Activated T-helper 2 cell treated with anti-CD3 and anti-CD28 coated beads, Interferon-gamma antibody, Interleukin-2, Interleukin-4, amounts not matched to agents 10 μg/mL and 5 μg/mL and 100 μg/mL, durations not matched to agents 14 hours and 24 hours and 36 hours (primary cell): Measurements from ENCODE around the gene DPH2. TPM values are rescaled to one million over a fixed set of nuclear protein-coding genes. Genes with fewer than 3 reads are reported as not detected.

ENCODE experiments used
- DNase-seq: peaks from one replicate; pipeline ENCODE4 v3.0.0; 2021; ENCODE audit warnings: low spot score
- H3K27ac Mint-ChIP-seq: one replicate; pipeline ENCODE4 v1.8.0; 2021; ENCODE audit warnings: mixed read lengths
- H3K27me3 Mint-ChIP-seq: one replicate; pipeline ENCODE4 v1.8.0; 2021; ENCODE audit warnings: low read depth, mixed read lengths
- H3K36me3 Mint-ChIP-seq: one replicate; pipeline ENCODE4 v1.8.0; 2021; ENCODE audit warnings: low read depth, mixed read lengths
- H3K4me1 Mint-ChIP-seq: one replicate; pipeline ENCODE4 v1.8.0; 2021; ENCODE audit warnings: low read depth, mixed read lengths
- H3K4me3 Mint-ChIP-seq: one replicate; pipeline ENCODE4 v1.8.0; 2021; ENCODE audit warnings: low read depth, mild to moderate bottlenecking, moderate library complexity, mixed read lengths
- H3K9me3 Mint-ChIP-seq: one replicate; pipeline ENCODE4 v1.8.0; 2021; ENCODE audit warnings: mixed read lengths
- intact Hi-C: fragments of 100-400 bp; cut with micrococcal nuclease; formaldehyde crosslinking; loops from one replicate; pipeline ENCODE4 v1.15.1; 2023
- total RNA-seq: library from RNA; stranded (reverse); gene quantifications from 2 replicates; pipeline ENCODE4 v1.2.3, GENCODE V29; 2022

The DPH2 gene
- total RNA-seq, 1 donor from 2014 or later, result 48.2 TPM

DNA sequence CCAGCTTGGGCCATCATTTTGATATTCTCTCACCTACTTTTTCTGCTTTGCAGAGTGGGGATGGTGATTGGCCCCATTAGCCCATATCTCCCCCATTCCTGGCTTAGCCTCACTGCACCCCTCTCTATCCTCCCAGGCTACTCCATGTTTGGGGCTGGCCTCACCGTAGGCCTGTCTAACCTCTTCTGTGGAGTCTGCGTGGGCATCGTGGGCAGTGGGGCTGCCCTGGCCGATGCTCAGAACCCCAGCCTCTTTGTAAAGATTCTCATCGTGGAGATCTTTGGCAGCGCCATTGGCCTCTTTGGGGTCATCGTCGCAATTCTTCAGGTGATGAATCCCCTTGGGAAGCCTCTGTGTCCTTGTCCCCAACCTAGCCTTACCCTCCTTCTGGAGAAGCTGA, 7.1 kb downstream of the DPH2 start:
- Mint-ChIP-seq H3K4me3 (peak overlapping the region; percentile 91), H3K27me3 (no peaks in the 10 kb centered on the region), H3K36me3 (peaks cover 62% of the 10 kb centered on the region), H3K4me1 (peaks cover 48% of the 10 kb centered on the region), H3K27ac (no peak overlapping the region), H3K9me3 (no peaks in the 10 kb centered on the region)
- intact Hi-C loops, result no loop called here
- no peak for DNase-seq

DNA sequence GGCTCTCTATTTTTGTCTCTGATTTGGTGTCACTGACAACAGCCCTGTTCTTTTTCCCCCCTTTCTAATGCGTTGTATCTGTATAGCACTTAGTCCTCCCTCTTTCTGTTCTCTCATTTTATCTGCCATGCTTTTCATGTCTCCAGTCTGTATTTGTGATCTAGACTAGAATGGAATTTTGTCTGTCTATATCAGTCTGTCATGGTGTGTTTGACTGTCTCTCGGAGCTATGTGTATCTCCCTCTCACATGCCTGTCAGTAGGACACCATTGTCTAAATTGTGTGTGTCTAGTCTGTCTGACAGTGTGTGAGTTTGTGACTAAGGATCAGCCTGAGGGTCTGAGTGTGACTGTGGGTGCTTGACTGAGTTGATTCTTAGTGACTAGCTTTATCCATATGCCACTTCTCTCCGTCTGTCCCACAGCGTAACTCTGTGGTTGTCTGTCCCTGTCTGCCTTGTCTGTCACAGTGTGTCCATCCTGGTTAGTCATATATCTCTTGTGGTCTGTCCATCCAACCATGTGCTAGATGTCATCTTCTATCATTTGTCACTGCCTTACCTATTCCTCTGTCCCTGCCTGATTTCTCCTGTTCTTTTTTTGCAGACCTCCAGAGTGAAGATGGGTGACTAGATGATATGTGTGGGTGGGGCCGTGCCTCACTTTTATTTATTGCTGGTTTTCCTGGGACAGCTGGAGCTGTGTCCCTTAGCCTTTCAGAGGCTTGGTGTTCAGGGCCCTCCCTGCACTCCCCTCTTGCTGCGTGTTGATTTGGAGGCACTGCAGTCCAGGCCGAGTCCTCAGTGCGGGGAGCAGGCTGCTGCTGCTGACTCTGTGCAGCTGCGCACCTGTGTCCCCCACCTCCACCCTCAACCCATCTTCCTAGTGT, 7.8 kb downstream of the DPH2 start:
- no peaks in the 10 kb centered on the region for H3K27me3 Mint-ChIP-seq
- no peak overlapping the region for H3K27ac Mint-ChIP-seq
- intact Hi-C loops, result no loop called here
- H3K4me3 Mint-ChIP-seq, result peak overlapping the region; percentile 91
- H3K36me3 Mint-ChIP-seq, result peaks cover 56% of the 10 kb centered on the region
- no peak for DNase-seq
- H3K4me1 Mint-ChIP-seq, result peaks cover 48% of the 10 kb centered on the region
- H3K9me3 Mint-ChIP-seq, result no peaks in the 10 kb centered on the region

DNA sequence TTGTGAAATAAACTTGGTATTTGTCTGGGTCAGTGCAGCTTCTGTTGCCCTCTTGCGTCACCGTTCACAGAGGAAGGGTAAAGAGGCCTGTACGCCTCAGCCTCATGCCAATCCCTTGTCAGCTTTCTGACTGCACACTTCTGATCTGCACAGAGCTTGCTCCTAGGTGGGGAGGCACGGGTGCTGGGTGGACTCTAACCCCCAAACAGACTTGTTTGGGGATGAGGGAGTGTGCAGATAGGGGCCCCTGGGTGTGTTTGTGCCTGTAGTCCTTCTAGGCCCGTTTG, 8.4 kb downstream of the DPH2 start:
- Mint-ChIP-seq H3K27me3 (no peaks in the 10 kb centered on the region), H3K4me1 (peaks cover 47% of the 10 kb centered on the region), H3K4me3 (peak overlapping the region; percentile 91), H3K36me3 (peaks cover 50% of the 10 kb centered on the region), H3K9me3 (no peaks in the 10 kb centered on the region), H3K27ac (no peak overlapping the region)
- no peak for DNase-seq
- intact Hi-C loops, result no loop called here

DNA sequence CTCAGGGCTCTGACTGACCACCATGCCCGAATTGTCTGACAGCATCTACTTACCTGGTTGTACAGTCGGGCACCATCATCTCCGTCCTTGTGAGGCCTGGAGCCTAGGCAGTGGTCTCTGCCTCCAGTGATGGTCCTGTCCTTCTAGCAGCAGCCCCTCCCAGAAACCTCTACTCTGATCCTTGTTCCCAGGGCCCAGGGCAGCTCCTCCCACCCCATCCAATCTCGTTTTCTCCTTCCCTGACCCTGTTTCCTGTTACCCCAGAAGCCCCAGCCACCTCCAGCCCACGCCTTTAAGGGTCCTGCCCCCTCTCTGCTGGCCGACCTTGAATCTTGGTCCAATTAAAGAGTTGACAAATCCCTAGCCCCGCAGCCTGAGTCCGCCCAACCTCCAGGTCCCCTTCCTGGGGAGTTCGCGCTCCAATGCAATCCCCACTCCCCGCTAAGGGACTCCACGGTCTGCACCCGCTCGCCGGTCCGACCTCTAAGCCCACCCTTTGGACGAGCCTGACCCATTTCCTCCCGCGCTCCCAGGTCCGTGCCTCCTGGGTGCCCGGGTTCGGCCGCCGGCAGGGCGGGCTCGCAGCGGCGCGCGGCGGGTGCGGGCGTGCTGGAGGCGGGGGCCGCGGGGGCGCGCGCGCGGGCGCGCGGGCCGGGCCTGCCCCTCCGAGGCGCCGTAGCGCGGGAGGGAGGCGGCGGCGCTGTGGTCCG, 8.9 kb downstream of the DPH2 start, which contains the start of gene B4GALT2:
Gene B4GALT2, plus strand, starts transcription at position 660 of the 710 bp plus-strand sequence. CDS start 1,951 bp downstream, outside the sequence.
- Mint-ChIP-seq H3K36me3 (peaks cover 50% of the 10 kb centered on the region), H3K9me3 (no peaks in the 10 kb centered on the region), H3K27ac (peak within 1 kb of the TSS; percentile 85), H3K27me3 (no peaks in the 10 kb centered on the region), H3K4me3 (peak within 1 kb of the TSS; percentile 91), H3K4me1 (peaks cover 42% of the 10 kb centered on the region)
- peak; percentile 31 for DNase-seq
- intact Hi-C loops, result no loop called here

DNA sequence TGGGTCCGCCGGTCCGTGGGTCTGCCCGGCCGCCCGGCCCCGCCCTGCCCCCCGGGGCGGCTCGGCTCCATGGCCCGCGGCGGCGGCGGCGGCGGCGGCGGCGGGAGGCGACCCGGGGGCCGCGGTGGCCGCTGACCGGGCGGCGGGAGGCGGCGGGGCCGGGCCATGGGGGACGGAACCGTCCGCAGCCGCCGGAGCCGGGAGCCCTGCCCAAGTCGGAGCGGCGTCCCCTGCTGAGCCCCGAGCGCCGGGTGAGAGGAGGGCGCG, 9.4 kb downstream of the DPH2 start:
- no peak for DNase-seq
- peaks cover 47% of the 10 kb centered on the region for H3K36me3 Mint-ChIP-seq
- intact Hi-C loops, result no loop called here
- H3K4me3 Mint-ChIP-seq, result no peak overlapping the region
- H3K9me3 Mint-ChIP-seq, result no peaks in the 10 kb centered on the region
- H3K27ac Mint-ChIP-seq, result no peak overlapping the region
- peaks cover 37% of the 10 kb centered on the region for H3K4me1 Mint-ChIP-seq
- H3K27me3 Mint-ChIP-seq, result no peaks in the 10 kb centered on the region

DNA sequence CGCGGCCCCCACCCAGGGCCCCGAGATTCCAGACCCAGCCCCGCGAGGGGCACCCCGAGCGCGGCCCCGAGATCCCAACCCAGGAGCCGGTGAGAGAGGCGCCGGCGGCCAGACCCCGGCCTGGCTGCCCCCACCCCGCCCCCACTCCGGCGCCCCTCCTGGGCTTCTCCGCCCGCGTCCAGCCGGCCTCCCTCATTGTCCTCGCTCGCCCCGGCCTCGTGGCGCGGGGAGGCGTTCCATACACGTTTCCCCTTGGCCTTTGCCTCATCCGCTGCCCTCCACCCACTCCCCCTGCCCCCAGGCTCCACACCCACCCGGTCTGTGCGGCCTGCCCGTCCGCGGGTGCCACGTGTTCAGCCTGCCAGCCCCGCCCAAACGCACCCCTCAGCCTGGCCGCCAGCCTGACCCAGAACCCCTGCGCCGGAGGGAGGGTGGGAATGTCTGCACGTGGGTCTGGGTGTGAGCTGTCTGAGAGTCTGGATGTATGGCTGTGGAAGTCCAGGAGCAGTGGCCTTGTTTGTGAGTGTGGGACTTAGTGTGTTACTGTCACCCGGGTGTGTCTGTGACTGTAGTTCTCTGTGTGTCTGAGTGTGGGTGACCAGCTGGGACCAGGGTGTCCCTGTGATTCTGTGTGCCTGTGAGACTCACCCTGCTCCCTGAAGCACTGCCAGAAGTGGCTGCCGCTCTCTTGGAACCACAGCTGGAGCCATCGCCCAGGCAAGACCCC, 9.9 kb downstream of the DPH2 start:
- Mint-ChIP-seq H3K4me3 (peak overlapping the region; percentile 90), H3K36me3 (peaks cover 48% of the 10 kb centered on the region), H3K4me1 (peaks cover 35% of the 10 kb centered on the region), H3K9me3 (no peaks in the 10 kb centered on the region), H3K27me3 (no peaks in the 10 kb centered on the region), H3K27ac (peak overlapping the region; percentile 85)
- DNase-seq, result peak; percentile 19
- intact Hi-C loops, result no loop called here

DNA sequence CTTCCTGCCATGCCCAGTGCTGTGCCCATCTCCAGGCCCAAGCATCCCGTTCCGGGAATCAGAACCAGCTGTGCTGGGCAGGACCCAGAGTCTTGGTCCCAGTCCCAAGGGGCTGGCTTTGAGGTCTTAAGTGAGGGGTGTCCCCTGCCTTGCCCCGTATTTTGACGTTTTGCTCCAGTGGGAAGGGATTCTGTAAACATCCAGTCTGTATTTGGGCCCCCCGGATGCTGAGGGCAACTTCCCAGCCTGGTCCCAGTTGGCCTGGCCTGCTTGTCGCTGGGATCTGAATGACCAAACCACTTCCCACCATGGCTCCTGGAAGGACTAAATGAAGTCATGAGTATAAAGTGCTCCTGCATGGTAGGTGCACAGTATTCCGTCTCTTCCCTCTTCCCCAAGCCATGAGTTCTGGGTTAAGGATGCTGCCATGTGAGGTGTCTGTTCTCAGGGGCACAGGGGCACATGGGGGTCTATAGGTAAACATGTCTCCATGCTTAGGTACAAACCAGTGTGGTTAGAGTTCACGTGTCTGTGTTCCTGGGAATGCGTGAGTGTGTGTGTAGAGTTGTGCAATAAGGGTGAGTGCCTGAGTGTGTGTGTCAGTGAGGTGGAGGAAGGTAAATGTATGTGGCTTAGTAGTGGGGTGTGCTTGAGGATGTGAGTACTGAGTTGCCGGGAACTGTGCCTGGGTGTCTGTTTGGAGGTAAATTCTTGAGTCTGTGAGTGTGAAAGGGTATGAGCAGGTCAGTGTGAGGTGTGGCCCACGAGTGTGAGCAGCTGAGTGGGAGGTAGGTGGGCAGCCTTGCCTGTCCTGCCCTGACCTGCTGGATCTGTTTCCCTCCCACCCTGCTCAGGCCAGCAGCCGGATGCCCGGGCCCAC, 10.7 kb downstream of the DPH2 start:
- no peaks in the 10 kb centered on the region for H3K27me3 Mint-ChIP-seq
- H3K27ac Mint-ChIP-seq, result peak overlapping the region; percentile 85
- no peak for DNase-seq
- intact Hi-C loops, result no loop called here
- peaks cover 50% of the 10 kb centered on the region for H3K36me3 Mint-ChIP-seq
- H3K4me1 Mint-ChIP-seq, result peaks cover 35% of the 10 kb centered on the region
- peak overlapping the region; percentile 90 for H3K4me3 Mint-ChIP-seq
- H3K9me3 Mint-ChIP-seq, result no peaks in the 10 kb centered on the region

DNA sequence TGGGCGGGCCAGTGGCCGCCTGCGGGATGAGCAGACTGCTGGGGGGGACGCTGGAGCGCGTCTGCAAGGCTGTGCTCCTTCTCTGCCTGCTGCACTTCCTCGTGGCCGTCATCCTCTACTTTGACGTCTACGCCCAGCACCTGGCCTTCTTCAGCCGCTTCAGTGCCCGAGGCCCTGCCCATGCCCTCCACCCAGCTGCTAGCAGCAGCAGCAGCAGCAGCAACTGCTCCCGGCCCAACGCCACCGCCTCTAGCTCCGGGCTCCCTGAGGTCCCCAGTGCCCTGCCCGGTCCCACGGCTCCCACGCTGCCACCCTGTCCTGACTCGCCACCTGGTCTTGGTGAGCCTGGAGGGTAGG, 11.3 kb downstream of the DPH2 start:
- no peaks in the 10 kb centered on the region for H3K9me3 Mint-ChIP-seq
- intact Hi-C loops, result no loop called here
- H3K27me3 Mint-ChIP-seq, result no peaks in the 10 kb centered on the region
- no peak overlapping the region for H3K27ac Mint-ChIP-seq
- peaks cover 51% of the 10 kb centered on the region for H3K36me3 Mint-ChIP-seq
- DNase-seq, result no peak
- H3K4me3 Mint-ChIP-seq, result peak overlapping the region; percentile 13
- peaks cover 31% of the 10 kb centered on the region for H3K4me1 Mint-ChIP-seq

DNA sequence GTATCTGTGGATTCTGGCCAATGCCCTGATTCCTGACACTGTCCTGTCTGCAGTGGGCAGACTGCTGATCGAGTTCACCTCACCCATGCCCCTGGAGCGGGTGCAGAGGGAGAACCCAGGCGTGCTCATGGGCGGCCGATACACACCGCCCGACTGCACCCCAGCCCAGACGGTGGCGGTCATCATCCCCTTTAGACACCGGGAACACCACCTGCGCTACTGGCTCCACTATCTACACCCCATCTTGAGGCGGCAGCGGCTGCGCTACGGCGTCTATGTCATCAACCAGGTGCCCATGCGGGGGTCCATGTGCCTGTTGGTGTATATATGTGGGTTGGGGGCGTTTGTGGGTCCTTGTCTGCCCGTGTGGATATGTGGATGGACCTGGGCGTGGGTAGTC, 11.8 kb downstream of the DPH2 start:
- Mint-ChIP-seq H3K4me3 (no peak overlapping the region), H3K9me3 (no peaks in the 10 kb centered on the region), H3K36me3 (peaks cover 49% of the 10 kb centered on the region), H3K4me1 (peaks cover 26% of the 10 kb centered on the region), H3K27me3 (no peaks in the 10 kb centered on the region), H3K27ac (no peak overlapping the region)
- intact Hi-C loops, result no loop called here
- no peak for DNase-seq

DNA sequence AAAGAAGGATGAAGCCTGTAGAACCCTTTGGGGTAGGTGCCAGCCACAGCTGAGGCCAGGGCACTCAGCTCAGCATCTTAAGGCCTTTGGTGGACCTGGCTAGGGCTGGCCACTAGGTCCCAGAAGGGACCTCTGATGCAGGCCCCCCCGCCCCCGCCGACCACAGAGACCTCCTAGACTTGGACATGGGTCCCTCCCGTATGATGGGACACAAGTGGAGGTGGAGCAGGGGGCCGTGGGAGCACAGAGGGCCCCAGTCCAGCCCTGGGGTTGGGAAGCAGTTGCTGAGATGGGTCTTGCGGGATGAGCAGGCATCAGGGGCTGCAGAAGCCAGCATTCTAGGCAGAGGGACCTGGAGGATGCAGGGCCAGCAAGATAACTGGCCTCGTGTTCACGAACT, 12.4 kb downstream of the DPH2 start:
- Mint-ChIP-seq H3K27me3 (no peaks in the 10 kb centered on the region), H3K4me1 (peaks cover 20% of the 10 kb centered on the region), H3K9me3 (no peaks in the 10 kb centered on the region), H3K4me3 (no peak overlapping the region), H3K27ac (no peak overlapping the region), H3K36me3 (peaks cover 43% of the 10 kb centered on the region)
- intact Hi-C loops, result no loop called here
- no peak for DNase-seq

DNA sequence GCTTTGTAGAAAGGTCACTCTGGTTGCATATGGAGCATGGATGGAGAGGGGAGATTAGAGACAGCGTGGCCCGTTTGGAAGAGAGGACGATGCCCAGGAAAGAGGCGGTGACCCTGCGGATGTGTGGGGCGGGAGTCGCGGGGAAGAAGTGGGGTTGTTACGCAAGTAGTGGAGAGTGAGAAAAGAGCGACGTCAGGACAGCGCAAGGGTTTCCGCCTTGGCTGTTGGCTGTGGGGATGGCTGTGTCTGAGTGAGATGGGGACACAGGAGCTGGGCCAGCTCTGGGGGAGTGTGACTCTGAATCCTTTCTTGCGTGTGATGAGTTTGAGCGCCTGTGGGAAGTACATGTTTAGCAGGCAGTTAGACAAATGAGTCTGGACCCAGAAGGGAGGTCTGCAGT, 13.0 kb downstream of the DPH2 start:
- no peak overlapping the region for H3K27ac Mint-ChIP-seq
- H3K9me3 Mint-ChIP-seq, result no peaks in the 10 kb centered on the region
- intact Hi-C loops, result no loop called here

DNA sequence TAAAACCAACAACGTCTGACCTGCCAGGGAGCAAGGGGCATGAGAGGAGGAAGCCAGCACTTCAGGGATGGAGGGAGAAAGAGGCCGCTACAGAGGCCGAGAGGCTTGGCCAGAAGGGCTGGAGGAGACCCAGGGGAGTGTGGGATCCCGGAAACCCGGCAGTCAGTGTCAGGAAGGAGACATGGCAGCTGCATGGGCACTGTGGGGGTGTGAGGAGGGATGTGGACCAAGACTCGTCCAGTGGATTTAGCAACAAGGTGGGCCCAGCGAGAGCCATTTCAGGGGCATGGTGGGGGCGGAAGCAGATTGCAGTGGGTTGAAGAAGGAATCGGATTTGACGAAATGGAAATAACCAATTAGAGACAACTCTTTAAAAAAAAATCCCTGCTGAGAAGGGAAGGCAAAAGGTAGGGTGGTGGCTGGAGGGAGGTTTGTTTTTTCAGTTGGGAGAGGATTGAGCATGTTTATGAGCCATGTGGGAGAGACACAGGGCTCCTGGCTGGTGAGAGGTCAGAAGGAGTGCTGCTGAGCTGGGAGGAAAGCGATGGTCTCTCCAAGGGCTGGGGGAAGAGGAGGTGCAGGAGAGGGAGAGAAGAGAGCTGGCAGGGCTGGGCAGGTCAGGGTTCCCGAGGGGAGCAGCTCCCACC, 13.6 kb downstream of the DPH2 start:
- Mint-ChIP-seq H3K4me3 (no peak overlapping the region), H3K4me1 (peaks cover 10% of the 10 kb centered on the region), H3K27ac (no peak overlapping the region), H3K36me3 (peaks cover 32% of the 10 kb centered on the region), H3K9me3 (no peaks in the 10 kb centered on the region), H3K27me3 (no peaks in the 10 kb centered on the region)
- intact Hi-C loops, result no loop called here
- DNase-seq, result no peak

More for the DNA sequence above, 13.0 kb downstream of the DPH2 start:
- H3K4me3 Mint-ChIP-seq, result no peak overlapping the region
- no peak for DNase-seq
- peaks cover 37% of the 10 kb centered on the region for H3K36me3 Mint-ChIP-seq
- no peaks in the 10 kb centered on the region for H3K27me3 Mint-ChIP-seq
- peaks cover 14% of the 10 kb centered on the region for H3K4me1 Mint-ChIP-seq
